ENCODE measurements around the gene CCDC13.

GRCh38 chr3:42742259-42742658, 30.8 kb downstream of the CCDC13 start:
- TF ChIP-seq CTCF (IDR thresholded peaks at IDR 0.05; ENCODE audit: low read depth, low read length, poor library complexity, severe bottlenecking) (no peak), EZH2phosphoT487 (IDR thresholded peaks at IDR 0.05; ENCODE audit: borderline replicate concordance, low read length) (no peak)

Data from DOHH2 (cell line).